ENCODE measurements around the gene CORO2A. TPM values are rescaled to one million over a fixed set of nuclear protein-coding genes. Genes with fewer than 3 reads are reported as not detected.

The CORO2A gene
- total RNA-seq, 1 experiment from 2014 or later, result 15.8 TPM

DNA sequence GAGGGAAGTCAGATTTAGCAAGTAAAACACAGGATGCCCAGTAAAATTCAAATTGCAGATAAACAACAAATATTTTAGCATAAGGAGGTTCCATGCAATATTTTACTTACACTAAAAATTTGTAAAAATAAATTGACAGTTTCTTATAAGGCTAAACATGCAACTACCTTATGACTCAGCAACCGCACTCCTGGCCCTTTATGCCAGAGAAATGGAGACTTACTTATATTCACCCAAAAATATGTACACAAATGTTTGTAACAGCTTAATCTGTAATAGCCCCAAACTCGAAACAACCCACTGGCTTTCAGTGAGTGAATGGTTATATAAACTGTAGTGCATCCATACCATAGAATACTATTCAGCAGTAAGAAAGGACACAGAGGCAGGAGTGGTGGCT, 44.9 kb downstream of the CORO2A start:
- Histone ChIP-seq H4K20me1 (ENCODE audit: control insufficient read depth, insufficient read depth, insufficient read length) (no peaks in the 10 kb centered on the region), H2BK5ac (ENCODE audit: insufficient read length, low read length) (no peak overlapping the region), H3K23me2 (ENCODE audit: insufficient read length, low read depth, low read length, poor library complexity, severe bottlenecking) (no peaks in the 10 kb centered on the region), H3K4me1 (ENCODE audit: insufficient read depth, low read length) (no peaks in the 10 kb centered on the region), H2AK5ac (ENCODE audit: insufficient read length, low read length) (no peak overlapping the region), H3K9me3 (ENCODE audit: control insufficient read depth, low read depth, low read length) (no peaks in the 10 kb centered on the region), H3K18ac (ENCODE audit: insufficient read length, low read depth, low read length) (no peak overlapping the region), H2BK120ac (ENCODE audit: low read depth, low read length, poor library complexity, severe bottlenecking) (no peak overlapping the region), H2BK12ac (ENCODE audit: insufficient read length, low read depth, low read length) (no peak overlapping the region), H2AFZ (ENCODE audit: low read length) (no peak overlapping the region), H3K23ac (ENCODE audit: insufficient read length, low read depth, low read length) (no peak overlapping the region), H3K27me3 (ENCODE audit: insufficient read depth, low read length) (no peaks in the 10 kb centered on the region), H3K14ac (ENCODE audit: insufficient read depth, low read length) (no peak overlapping the region), H3K9ac (ENCODE audit: extremely low read depth, insufficient read length, low read length) (no peak overlapping the region), H3K4me2 (ENCODE audit: insufficient read depth, insufficient read length, low read length) (no peak overlapping the region), H2BK20ac (ENCODE audit: low read depth, low read length, poor library complexity, severe bottlenecking) (no peak overlapping the region), H3T11ph (ENCODE audit: low read length) (no peak overlapping the region), H3K79me2 (ENCODE audit: insufficient read depth, low read length) (no peaks in the 10 kb centered on the region), H4K91ac (ENCODE audit: insufficient read length, low read depth, low read length) (no peak overlapping the region), H3K56ac (ENCODE audit: insufficient read length, low read depth, low read length) (no peak overlapping the region), H3K79me1 (ENCODE audit: insufficient read depth, low read depth, low read length, poor library complexity, severe bottlenecking) (no peaks in the 10 kb centered on the region), H3K4ac (ENCODE audit: low read depth, low read length) (no peak overlapping the region), H3K27ac (ENCODE audit: insufficient read length, low read depth, low read length) (no peak overlapping the region), H4K8ac (replicated peaks; ENCODE audit: insufficient read length, low read depth, low read length) (no peak overlapping the region), H2BK15ac (ENCODE audit: low read depth, low read length) (no peak overlapping the region), H4K5ac (ENCODE audit: insufficient read length, low read depth, low read length) (no peak overlapping the region)
- H3K27ac Mint-ChIP-seq, result no peak overlapping the region
- no peak for DNase-seq
- H3K27me3 Mint-ChIP-seq (ENCODE audit: low read depth), result no peaks in the 10 kb centered on the region
- H3K9me3 Mint-ChIP-seq, result no peaks in the 10 kb centered on the region
- peaks cover 7 to 11% of the 10 kb centered on the region in 2 experiments; a peak in 3 of 4 replicates for H3K4me1 Mint-ChIP-seq
- H3K4me3 Mint-ChIP-seq, result no peak overlapping the region
- WGBS (ENCODE audit: extremely low coverage, insufficient read length, low lambda C conversion rate), result no CpG with 5 or more reads among the region's 2 CpGs
- H3K36me3 Mint-ChIP-seq (ENCODE audit: insufficient read depth in 1 of 3, low read depth in 3 of 3), result peaks cover 0 to 3% (median 0%) of the 10 kb centered on the region in 3 experiments; a peak in 1 of 7 replicates
- no peak for TF ChIP-seq CTCF (conservative IDR thresholded peaks at IDR 0.05)
